Ammon's horn (tissue), 1 donor: ENCODE measurements around the gene LY6G5B.
"Not testable (repeated sequence)": the region's sequence is repeated elsewhere in the genome, so short reads cannot be mapped to it uniquely, and the experiment has no call there.

Experiments
- DNase-seq: peaks from one replicate; pipeline ENCODE4 v3.0.0-alpha.2; 2016; ENCODE audit warnings: low spot score

LY6G5B gene

DNA sequence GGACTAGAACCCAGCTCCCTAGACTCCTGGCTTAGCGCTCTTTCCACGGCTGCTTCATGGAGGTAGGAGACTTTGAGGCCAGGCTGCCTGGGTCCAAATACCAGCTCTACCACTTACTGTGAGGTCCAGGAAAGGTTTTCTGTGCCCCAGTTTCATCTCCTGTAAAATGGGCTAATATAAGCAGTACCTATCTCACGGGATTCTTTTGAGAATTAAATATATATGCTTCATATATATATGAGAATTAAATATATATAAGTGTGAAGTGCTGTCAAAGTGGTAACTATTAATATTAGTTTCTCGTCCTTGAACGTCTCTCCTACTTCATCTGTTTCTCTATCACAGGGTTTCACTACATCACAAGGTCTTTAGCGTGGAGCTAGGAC, 21.3 kb downstream of the LY6G5B start:
- no peak for DNase-seq

DNA sequence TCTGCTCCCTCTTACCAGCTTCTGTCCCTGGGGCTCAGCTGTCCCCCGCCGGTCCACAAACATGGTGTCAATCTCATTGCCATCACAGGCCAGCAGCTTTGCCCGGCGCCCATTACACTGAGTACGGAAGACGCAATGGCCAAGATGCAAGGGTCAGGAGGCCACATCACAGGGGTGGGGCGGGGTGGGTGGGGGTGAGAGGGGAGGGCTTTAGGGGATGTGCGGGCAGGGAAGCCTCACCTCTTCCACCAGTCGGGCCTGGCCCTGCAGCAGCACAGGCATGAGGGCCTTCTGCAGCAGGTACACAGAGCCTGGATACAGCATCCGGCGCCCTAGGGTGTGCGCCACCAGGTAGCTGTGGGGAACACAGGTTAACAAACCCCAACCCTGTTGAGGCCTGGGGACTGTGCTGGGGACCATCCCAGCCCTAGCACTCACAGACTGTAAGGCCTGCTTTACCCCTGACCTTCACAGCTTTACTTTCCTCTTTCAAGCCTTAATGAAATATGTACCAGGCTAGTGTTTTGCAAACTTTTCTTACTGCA, 21.9 kb downstream of the LY6G5B start:
- no peak for DNase-seq

DNA sequence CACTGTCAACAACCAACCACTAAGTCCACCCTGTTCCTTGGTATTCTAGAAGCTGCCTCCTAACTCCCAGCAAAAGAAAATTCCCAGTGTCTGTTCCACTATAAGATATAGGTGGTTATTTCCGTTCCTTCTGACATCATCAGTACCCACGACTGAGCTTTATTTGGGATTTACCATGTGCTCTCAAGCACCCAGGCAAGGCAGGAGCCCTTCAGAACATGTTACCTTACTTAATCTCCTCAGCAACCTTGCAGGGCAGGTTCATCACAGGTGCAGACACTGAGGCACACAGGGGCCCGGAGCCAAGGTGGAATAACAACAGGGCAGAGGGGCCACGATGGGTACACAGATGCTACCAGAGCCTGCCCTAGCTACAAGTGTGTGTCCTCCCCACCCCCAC, 22.6 kb downstream of the LY6G5B start:
- DNase-seq = no peak

DNA sequence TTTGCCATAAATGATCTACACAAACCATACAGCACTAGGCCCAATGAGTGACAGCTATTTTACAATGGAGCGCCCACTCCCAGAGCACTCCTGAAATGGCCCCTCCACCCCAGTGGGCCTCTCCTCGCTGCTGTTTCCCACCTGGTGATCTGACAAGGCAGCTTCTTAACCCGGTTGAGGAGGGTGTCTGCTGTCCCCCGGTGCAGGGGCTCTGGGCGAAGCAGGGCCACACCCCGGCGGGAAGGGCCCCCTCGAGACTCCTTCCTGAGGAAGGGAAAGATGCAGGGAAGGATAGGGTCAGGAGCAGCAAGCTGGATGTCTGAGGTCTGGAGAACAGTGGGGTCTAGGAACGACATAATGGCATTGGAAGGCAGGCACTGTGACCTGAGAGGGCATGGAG, 23.1 kb downstream of the LY6G5B start:
- DNase-seq = no peak

DNA sequence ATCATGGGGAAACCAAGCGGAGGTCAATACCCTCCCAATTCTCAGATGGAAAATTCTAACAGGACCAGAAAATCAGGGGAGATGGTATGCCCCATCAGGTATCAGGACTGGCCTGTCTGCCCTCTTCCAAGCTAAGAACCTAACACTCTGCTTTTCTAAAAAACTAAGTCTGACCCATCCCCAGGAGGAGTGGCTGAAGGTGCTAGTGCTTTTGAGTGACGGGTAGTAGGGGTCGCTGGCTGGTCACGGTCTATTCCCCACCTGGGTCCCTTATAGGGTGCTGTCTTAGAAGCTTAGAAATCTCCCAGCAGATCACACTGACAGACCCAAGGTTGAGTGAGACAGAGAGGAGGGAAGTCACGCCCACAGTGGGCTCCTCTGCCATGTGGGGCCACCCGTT, 23.8 kb downstream of the LY6G5B start:
- no peak for DNase-seq

DNA sequence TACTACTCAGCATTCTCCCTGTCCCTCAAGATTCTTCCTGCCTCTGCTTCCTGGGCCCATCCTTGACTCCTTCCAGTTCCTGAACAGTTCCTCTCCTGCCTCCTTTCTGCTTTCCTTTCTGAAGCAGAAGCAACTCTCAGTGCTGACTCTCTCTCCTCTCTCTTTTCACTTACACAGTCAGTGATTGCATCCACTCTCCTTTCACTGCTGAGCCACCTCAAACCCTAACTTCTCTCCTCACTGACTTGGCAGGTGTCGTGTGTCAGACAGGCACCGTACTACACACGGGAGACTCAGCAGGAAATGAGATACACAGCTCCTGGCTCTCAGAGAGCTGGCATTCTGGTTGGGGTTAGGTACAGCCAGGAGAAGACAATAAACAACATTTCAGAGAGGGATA, 27.8 kb downstream of the LY6G5B start:
- no peak for DNase-seq

DNA sequence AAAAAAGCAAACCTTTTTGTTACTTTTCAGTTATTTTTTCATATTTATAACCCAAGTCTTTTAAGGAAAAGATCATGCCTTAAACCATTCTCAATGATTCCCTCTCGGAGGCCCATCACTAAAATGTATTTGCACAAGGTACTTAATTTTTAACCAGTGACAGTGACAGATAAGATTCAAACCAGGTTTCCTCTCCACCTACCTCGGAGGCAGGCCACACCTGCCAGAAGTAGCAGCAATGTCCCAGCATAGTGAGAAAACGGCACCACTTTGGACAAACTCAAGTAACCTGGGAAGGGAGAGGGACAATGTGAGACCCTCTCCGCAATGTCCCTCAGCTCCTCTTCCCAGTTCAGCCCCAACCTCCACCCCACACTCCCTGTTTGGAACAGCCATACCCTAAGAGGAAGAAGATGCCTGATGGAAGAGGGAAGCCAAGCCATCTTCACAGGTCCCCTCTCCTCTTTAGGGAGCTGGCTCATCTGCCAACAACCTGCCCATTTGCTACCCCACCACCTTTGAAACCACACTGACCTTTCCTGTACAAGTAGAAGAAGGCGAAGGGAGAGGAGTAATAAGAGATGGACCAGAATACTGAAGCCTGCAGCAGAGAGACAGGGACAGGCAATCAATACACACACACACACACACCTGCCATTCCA, 31.1 kb downstream of the LY6G5B start:
- no peak for DNase-seq

DNA sequence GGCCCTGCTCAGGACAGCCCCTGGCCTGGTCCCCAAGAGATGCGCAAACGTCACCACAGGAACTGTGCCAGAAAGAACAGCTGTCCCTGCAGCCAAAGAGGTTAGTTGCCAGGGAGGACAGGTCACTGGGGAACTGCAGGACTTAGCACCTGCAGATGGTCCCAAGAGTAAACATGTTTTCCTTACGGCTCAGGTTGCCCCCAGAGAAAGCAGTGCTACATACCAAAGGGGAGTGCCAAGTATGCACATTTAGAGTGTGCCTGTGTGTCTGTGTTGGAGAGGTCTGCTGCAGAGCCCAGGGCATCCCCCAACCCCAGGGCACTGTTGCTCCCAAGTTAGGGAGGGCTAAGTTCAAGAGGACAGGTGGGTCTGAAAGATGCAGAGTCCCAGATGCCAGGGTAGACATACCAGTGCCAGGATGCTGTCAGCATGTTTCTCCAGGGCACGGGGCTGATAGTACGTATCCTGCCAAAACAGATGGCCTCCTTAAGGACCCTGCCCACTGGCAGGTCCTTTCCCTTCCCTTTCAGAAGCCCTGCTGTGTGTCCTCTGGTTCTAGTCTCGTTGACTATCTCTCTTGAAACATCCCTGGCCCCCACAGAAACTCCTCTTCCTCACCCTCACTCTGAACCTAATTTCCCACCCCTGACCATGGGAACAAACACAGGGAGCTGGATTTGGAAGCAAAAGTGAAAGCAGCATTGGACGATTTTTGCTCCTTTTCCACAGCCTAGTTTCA, 32.1 kb downstream of the LY6G5B start:
- no peak for DNase-seq

DNA sequence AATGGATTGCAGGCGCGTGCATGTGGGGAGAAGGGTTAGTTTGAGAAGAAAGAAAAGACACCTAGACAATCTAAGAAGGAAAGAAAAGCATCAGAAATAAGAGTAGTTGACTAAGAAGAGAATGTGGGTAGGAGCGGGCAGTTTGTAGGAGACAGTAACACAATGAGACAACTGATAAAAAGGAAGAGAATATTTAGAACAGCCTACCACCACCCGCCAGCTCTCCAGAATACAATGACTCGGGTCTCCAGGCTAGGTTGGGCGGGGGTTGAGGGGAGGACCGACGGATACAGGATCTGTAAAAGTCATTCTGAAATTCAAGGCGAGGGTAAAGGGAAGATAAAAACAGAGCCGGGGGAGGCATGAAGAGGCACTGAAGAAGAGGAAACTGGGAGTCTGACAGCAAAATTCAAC, 32.6 kb downstream of the LY6G5B start:
- DNase-seq = no peak

DNA sequence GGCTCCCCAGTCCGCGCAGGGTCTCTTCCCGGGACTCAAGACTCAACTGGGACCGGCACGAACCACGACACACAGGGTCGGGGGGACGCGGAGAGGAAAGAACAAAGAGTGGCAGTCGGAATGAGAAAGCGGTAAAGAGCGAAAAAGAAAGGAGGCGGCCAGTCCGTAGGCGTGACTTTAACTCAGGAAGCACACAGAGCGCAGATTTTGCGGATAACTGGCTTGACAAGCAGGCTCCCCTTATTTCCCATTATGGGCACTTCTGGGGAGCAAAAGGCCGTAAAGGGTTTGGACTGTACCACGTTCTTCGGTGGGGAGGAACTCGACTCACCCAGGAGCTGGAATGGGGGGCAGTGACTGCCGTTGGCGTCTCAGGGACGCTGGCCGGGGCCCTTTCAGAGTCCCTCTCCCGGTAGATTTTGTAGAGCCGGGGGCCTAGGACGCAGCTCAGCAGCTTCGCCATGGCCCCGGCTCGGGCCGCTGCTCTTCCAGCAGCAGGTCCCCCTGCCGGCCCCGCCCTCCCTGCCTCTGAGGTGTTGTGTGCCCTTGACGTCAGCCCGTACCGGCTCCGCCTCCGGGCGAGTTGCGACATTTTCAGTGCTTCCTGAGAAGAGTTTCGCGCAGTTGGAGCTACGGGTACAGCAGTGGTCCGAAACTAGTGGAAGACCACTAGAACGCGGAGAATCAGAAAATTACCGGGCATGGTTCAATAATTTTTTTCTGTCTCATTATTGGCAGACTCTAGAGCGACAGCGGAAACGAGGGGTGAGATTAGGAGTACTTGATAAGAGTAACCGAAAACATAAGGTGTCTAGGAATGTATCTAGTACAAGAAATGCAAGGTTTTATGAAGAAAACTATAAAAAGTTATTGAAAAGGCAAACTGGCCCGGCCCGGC, 33.3 kb downstream of the LY6G5B start, which contains the start of gene ABHD16A:
ABHD16A (minus strand) TSS at position 506 of the 898 bp plus-strand sequence; CDS start at position 463, 43 bp downstream.
- peak; percentile 99 for DNase-seq

DNA sequence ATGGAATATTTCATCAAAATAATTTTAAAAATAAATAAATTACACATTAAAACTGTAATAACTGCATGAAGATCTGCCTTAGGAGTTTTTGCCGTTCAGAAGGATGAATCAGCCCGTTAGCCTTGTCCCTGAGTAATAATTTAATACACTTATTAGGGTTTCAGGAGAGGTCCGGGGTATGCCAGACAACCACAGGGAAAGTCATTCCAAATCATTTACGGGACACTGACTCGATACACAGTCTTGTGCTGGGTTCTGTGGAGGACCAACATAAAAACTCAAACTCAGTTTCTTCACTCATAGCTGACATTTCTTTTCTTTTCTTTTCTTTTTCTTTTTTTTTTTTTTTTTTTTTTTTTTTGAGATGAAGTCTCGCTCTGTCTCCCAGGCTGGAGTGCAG, 36.2 kb downstream of the LY6G5B start:
- DNase-seq = no peak

DNA sequence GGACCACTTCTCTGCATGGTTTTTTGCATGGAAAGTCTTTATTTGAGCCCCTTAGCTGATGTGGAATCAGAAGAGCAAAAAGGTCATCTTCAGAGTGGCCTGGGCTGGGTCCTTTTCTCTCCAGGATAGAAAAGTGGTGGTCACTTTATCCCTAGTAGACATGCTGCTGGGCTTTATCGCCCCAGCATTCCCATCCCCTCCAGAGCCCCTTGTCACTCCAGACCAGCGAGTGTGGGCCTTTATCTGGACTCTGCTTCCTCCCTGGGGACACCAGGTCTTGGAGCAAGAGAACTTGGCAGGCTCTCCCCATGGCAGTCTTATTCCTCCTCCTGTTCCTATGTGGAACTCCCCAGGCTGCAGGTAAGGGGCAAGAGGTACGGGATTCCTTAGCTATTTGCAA, 36.8 kb downstream of the LY6G5B start, which contains the start of gene LY6G6F:
LY6G6F (plus strand) TSS at position 268 of the 400 bp plus-strand sequence; CDS start at position 309, 41 bp downstream.
- DNase-seq = no peak

DNA sequence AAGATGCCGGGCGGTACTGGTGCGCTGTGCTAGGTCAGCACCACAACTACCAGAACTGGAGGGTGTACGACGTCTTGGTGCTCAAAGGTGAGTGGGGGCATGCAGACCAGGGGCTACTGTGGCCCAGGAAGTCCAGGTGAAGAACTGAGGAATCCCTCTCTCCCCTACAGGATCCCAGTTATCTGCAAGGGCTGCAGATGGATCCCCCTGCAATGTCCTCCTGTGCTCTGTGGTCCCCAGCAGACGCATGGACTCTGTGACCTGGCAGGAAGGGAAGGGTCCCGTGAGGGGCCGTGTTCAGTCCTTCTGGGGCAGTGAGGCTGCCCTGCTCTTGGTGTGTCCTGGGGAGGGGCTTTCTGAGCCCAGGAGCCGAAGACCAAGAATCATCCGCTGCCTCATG, 37.9 kb downstream of the LY6G5B start:
- no peak for DNase-seq

DNA sequence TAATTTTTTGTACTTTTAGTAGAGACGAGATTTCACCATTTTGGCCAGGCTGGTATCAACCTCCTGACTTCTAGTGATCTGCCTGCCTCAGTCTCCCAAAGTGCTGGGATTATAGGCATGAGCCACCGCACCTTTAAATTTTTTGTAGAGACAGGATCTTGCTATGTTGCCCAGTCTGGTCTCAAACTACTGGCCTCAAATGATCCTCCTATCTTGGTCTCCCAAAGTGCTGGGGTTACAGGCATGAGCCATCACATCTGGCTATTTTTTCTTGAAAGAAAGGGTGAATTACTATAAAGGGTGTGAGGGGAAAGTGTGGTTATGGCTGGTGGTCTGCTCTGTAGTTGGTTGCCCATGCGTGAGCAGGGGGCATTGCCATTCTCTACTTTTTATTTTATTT, 38.4 kb downstream of the LY6G5B start:
- no peak for DNase-seq

DNA sequence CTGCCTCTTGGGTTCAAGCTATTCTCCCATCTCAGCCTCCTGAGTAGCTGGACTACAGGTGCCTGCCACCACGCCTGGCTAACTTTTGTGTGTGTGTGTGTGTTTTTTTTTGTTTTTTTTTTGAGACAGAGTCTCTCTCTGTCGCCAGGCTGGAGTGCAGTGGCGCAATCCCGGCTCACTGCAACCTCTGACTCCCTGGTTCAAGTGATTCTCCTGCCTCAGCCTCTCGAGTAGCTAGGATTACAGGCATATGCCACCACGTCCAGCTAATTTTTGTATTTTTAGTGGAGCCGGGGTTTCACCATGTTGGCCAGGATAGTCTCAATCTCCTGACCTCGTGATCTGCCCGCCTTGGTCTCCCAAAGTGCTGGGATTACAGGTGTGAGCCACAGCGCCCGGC, 39.4 kb downstream of the LY6G5B start:
- not testable (repeated sequence) for DNase-seq

DNA sequence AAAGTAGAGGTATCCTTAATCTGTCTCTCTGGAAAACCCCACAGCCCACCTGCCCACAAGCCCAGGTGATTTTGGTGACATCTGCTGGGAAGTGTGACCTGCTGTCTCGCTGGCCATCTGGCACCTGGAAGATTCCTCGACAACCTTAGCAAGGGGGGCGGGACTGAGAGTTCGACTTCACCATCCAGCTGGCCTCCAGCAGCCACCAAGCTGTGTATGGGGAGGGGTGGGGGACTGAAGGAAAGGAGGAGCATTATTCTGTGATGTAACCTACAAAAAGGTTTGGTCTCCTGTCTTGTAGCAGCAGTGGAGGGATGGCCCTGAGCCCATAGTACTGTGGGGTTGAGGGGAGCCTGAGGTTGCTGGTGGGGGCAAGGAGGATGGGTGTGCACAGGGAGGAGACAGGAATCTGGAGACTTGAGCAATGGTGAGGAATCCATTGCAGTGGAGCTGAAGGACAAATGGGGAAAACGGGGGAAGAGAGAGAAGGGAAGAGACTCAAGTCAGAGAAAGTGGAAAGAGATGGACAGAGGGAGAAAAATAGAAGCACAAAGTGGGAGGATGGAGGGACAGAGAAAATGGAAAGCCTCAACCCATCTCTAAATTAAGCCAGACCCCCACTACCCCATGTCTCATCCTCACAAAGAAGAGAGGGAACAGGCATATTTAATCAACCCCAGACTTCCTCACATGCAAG, 40.9 kb downstream of the LY6G5B start:
- no peak for DNase-seq

DNA sequence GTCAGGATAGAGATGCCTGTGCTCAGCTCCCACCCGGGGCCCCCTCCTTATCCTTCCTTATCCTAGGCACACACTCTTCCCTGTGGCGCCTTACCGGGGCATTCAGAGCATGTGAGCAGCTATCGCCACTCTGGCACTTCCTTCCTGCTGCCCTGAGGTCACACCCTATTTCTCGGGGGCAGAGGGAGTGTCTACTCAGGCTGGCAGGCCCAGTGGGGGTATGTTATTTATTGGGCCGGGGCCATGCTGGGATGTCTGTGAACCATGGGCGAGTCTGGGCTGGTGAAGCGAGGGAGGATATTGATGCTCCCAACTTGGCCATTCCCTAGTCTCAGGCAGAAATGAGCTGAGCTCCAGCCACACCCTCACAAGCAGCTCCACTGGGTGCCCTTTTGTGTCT, 41.5 kb downstream of the LY6G5B start:
- DNase-seq = no peak

DNA sequence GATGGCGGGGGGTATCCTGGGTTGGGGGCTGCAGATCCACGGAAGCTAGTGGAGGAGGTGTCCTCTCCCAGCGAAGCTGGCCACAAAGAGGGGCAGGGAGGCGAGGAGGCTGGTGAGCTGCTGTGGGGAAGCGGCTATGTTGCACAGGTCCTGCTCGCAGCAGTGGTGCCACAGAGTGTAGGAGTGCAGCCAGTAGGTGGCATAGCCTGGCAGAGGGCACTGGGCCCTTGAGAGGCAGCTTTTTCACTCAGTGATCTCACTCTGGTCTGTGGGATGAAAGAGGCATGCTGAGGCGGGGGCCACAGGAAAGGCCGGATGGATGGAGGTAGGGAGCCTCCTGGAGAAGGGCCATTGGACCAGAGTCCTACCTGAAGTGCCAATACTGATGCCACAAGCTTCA, 42.5 kb downstream of the LY6G5B start:
- DNase-seq = no peak

DNA sequence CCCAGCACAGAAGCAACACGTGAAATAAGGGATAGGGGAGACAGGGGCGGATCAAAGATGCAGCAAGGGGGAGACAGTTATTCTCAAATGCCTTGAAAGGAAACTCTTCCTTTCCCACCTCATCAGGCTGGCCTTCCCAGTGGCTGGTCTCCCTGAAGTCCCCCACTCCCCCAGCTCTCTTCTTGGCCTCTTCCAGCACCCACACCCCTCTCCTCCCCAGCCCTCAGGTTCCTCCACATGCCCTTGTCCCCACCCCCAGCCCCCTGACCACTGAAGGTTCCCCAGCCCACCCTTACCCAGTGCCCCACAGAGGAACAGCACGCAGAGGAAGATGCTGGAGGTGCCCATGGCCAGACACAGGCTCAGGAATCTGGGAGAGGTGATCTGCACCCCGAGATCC, 43.7 kb downstream of the LY6G5B start:
- no peak for DNase-seq

DNA sequence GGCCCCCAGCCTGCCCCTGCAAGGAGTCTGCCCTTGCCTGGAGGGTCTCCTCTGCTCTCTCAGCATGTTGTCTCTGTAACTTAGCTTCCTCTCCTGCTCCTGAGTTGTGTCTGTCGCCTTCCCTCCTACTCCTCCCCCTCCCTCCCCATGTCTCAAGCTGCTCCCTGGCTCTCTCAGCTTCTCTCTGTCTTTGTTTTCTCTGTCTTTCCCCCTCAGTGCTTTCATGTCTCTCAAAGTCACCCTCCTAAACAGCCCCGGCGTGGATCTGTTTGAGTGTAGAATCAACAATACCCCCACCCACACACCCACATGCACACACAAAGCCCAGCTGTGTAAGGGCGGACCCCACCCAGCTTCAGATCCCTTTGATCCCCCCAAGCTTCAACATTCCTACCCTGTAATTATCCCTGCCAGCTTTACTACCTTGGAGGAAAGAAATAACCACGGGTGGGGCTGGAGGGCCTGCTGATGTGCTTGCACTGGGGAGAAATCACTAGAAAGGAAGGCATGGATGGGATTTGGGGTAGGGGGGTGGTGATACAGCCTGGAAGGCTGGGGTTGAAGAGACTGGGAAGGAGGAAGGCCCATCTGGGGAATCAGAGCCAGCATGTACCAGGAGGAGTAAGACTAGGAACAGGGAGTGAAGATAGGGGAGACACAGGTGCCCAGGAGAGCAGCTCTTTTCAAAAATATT, 44.4 kb downstream of the LY6G5B start:
- no peak for DNase-seq
